NCI-H510A (cell line): ENCODE results near the gene OPHN1.
"Not testable (repeated sequence)": the region's sequence is repeated elsewhere in the genome, so short reads cannot be mapped to it uniquely, and the experiment has no call there.

Source experiments
- DNase-seq: peaks from one replicate; lab custom pipeline; 2025; lab: John Stamatoyannopoulos, UW

The OPHN1 gene

GRCh38 chrX:68163441-68163840 is 269.9 kb downstream of the OPHN1 start:
- DNase-seq = no peak

GRCh38 chrX:68147848-68148247 is 285.4 kb downstream of the OPHN1 start:
- no peak for DNase-seq

- no peak for DNase-seq
Measured at GRCh38 chrX:68146054-68146453, 287.2 kb downstream of the OPHN1 start.

GRCh38 chrX:68139791-68140190 is 293.5 kb downstream of the OPHN1 start:
- DNase-seq = no peak

- DNase-seq = no peak
Measured at GRCh38 chrX:68133181-68133580, 300.1 kb downstream of the OPHN1 start.

GRCh38 chrX:68132749-68133148 is 300.5 kb downstream of the OPHN1 start:
- no peak for DNase-seq

- no peak for DNase-seq
Measured at GRCh38 chrX:68121835-68122234, 311.5 kb downstream of the OPHN1 start.

GRCh38 chrX:68121371-68121770 is 311.9 kb downstream of the OPHN1 start:
- DNase-seq = no peak

- no peak for DNase-seq
Measured at GRCh38 chrX:68115371-68115770, 317.9 kb downstream of the OPHN1 start.

- DNase-seq = no peak
Measured at GRCh38 chrX:68114573-68115129, 318.6 kb downstream of the OPHN1 start.

GRCh38 chrX:68113837-68114572 is 319.3 kb downstream of the OPHN1 start:
- DNase-seq = no peak

GRCh38 chrX:68112321-68112720 is 321.0 kb downstream of the OPHN1 start:
- DNase-seq = no peak

- no peak for DNase-seq
Measured at GRCh38 chrX:68109162-68109561, 324.1 kb downstream of the OPHN1 start.

- DNase-seq = no peak
Measured at GRCh38 chrX:68098431-68098830, 334.9 kb downstream of the OPHN1 start.

- DNase-seq = no peak
Measured at GRCh38 chrX:68090266-68090665, 343.0 kb downstream of the OPHN1 start.

- no peak for DNase-seq
Measured at GRCh38 chrX:68087526-68087925, 345.8 kb downstream of the OPHN1 start.

GRCh38 chrX:68086709-68087108 is 346.6 kb downstream of the OPHN1 start:
- no peak for DNase-seq

GRCh38 chrX:68084765-68085164 is 348.5 kb downstream of the OPHN1 start:
- DNase-seq = no peak

GRCh38 chrX:68083510-68083909 is 349.8 kb downstream of the OPHN1 start:
- no peak for DNase-seq

- no peak for DNase-seq
Measured at GRCh38 chrX:68079961-68080360, 353.3 kb downstream of the OPHN1 start.

- not testable (repeated sequence) for DNase-seq
Measured at GRCh38 chrX:68078801-68079200, 354.5 kb downstream of the OPHN1 start.

- DNase-seq = no peak
Measured at GRCh38 chrX:68077378-68077777, 355.9 kb downstream of the OPHN1 start.

- no peak for DNase-seq
Measured at GRCh38 chrX:68072041-68072440, 361.3 kb downstream of the OPHN1 start.

GRCh38 chrX:68070119-68070518 is 363.2 kb downstream of the OPHN1 start:
- not testable (repeated sequence) for DNase-seq
